Neuronal stem cell (in vitro differentiated cells): Measurements from ENCODE around the gene IFI27L2.

ENCODE experiments used
- DNase-seq: peaks from one replicate; pipeline ENCODE4 v3.0.0-alpha.2; 2013; ENCODE audit warnings: low spot score
- H2AFZ ChIP-seq: one replicate; pipeline ENCODE4 v1.6.1; 2013; ENCODE audit warnings: mild to moderate bottlenecking, low read length, inconsistent platforms
- H2AK5ac ChIP-seq: 2 replicates; pipeline ENCODE4 v1.6.1; 2013; ENCODE audit warnings: low read depth, mild to moderate bottlenecking, inconsistent platforms, low read length, moderate library complexity, mixed read lengths
- H2BK120ac ChIP-seq: 2 replicates; pipeline ENCODE4 v1.6.1; 2013; ENCODE audit warnings: low read depth, mild to moderate bottlenecking, inconsistent platforms, low read length, moderate library complexity, mixed read lengths
- H2BK12ac ChIP-seq: one replicate; pipeline ENCODE4 v1.6.1; 2013; ENCODE audit warnings: low read length, inconsistent platforms
- H2BK15ac ChIP-seq: 2 replicates; pipeline ENCODE4 v1.6.1; 2013; ENCODE audit warnings: mild to moderate bottlenecking, low read length, inconsistent platforms, mixed read lengths
- H2BK5ac ChIP-seq: one replicate; pipeline ENCODE4 v1.6.1; 2013; ENCODE audit warnings: inconsistent platforms, mild to moderate bottlenecking, low read length, moderate library complexity
- H3K14ac ChIP-seq: one replicate; pipeline ENCODE4 v1.6.1; 2013; ENCODE audit warnings: low read length, inconsistent platforms
- H3K18ac ChIP-seq: 2 replicates; pipeline ENCODE4 v1.6.1; 2013; ENCODE audit warnings: low read length, inconsistent platforms
- H3K23ac ChIP-seq: 2 replicates; pipeline ENCODE4 v1.6.1; 2013; ENCODE audit warnings: low read depth, mild to moderate bottlenecking, mixed read lengths, low read length, inconsistent platforms; ENCODE audit not compliant: poor library complexity
- H3K27ac ChIP-seq: replicated peaks from 3 replicates; pipeline ENCODE4 v1.5.1; 2013; ENCODE audit warnings: low read length, inconsistent platforms
- H3K27me3 ChIP-seq, 3 experiments: 2 replicates each; pipeline ENCODE4 v1.6.1; 2013; ENCODE audit warnings: low read length in 3 of 3, mild to moderate bottlenecking in 2 of 3, inconsistent platforms in 1 of 3, low read depth in 1 of 3, mixed read lengths in 1 of 3, moderate library complexity in 1 of 3; ENCODE audit not compliant: control insufficient read depth in 3 of 3, insufficient read depth in 3 of 3
- H3K36me3 ChIP-seq, 2 donors: replicated peaks in 1 of 2; 2 replicates each; pipeline ENCODE4 v1.6.1; 2013; ENCODE audit warnings: low read length in 2 of 2; ENCODE audit not compliant: control insufficient read depth in 2 of 2, insufficient read depth in 2 of 2
- H3K4ac ChIP-seq: 2 replicates; pipeline ENCODE4 v1.6.1; 2013; ENCODE audit warnings: inconsistent platforms, mild to moderate bottlenecking, low read length, moderate library complexity
- H3K4me1 ChIP-seq, 2 donors: 1 replicate in 1 of 2; 2 replicates in 1 of 2; pipeline ENCODE4 v1.6.1; 2013; ENCODE audit warnings: low read length in 2 of 2, low read depth in 1 of 2; ENCODE audit not compliant: control insufficient read depth in 2 of 2, insufficient read depth in 1 of 2
- H3K4me2 ChIP-seq: one replicate; pipeline ENCODE4 v1.6.1; 2013; ENCODE audit warnings: mild to moderate bottlenecking, low read length, inconsistent platforms; ENCODE audit not compliant: insufficient read depth, poor library complexity, severe bottlenecking
- H3K4me3 ChIP-seq, 2 donors: 2 replicates each; pipeline ENCODE4 v1.5.1; 2013; ENCODE audit warnings: low read length in 2 of 2, mild to moderate bottlenecking in 2 of 2, inconsistent platforms in 1 of 2, moderate library complexity in 1 of 2
- H3K79me1 ChIP-seq: one replicate; pipeline ENCODE4 v1.6.1; 2013; ENCODE audit warnings: low read depth, mild to moderate bottlenecking, inconsistent platforms, low read length, moderate library complexity
- H3K9ac ChIP-seq: one replicate; pipeline ENCODE4 v1.6.1; 2013; ENCODE audit warnings: mild to moderate bottlenecking, low read depth, low read length, inconsistent platforms; ENCODE audit not compliant: poor library complexity
- H3K9me3 ChIP-seq, 2 donors: replicated peaks in 1 of 2; 2 replicates each; pipeline versions ENCODE3 to v1.6.1; 2013; ENCODE audit warnings: low read length in 2 of 2, mild to moderate bottlenecking in 2 of 2, inconsistent platforms in 1 of 2, low read depth in 1 of 2, mixed read lengths in 1 of 2, moderate library complexity in 1 of 2; ENCODE audit not compliant: control insufficient read depth in 2 of 2, insufficient read depth in 1 of 2
- H4K8ac ChIP-seq: one replicate; pipeline ENCODE4 v1.6.1; 2013; ENCODE audit warnings: low read depth, mild to moderate bottlenecking, inconsistent platforms, low read length, moderate library complexity
- H4K91ac ChIP-seq: one replicate; pipeline ENCODE4 v1.6.1; 2013; ENCODE audit warnings: low read length, low read depth, mild to moderate bottlenecking, inconsistent platforms; ENCODE audit not compliant: poor library complexity
- WGBS, 2 donors: extraction: QIAGEN DNeasy Blood & Tissue Kit; methylation state at CpG; one replicate each; pipeline ENCODE4 v1.1.7; 2013; ENCODE audit warnings: missing lambda C conversion rate in 2 of 2, mixed read lengths in 1 of 2; ENCODE audit not compliant: insufficient read length in 2 of 2, insufficient replicate concordance in 1 of 2; ENCODE audit errors: extremely low coverage in 2 of 2; 5-methylcytosine and 5-hydroxymethylcytosine counted together

The IFI27L2 gene

DNA sequence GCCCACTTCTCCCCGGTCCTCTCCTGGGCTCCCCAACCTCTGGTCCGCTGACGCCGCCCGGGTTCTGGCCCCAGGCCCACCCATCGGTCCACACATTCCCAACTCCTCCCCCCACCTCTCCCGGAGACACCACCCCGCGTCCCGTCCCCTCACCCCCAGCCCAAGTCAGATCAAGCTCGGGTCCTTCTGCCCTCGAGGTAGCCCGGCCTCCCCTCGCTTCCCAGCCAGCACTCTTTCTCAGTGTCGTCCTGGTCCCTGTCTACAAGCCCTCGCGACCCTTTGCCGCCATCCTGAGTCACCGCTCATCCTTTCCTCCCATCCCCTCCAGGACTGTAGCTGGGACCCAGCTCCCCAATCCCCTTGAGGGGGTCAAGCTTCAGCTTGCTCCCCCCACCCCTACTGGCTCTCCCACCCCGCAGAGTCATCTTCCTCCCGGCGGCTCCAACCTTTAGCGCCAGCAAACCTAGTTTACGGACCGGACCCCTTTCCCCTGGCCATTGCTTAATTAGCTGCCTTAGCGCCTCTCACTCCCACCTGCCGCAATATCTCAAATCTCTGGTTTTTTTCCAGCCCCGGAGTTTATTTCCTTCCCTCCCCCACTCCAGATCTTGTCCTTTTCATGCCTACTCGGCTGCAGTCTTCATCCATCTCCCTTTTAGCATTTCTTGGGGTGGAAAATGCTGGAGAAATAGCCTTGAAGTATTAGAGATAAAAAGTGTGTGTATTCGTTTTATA is 45.8 kb upstream of the IFI27L2 start:
- Histone ChIP-seq H4K8ac (no peak overlapping the region), H2AFZ (peak overlapping the region; percentile 97), H2BK12ac (no peak overlapping the region), H3K27me3 (peaks cover 0 to 21% (median 0%) of the 10 kb centered on the region in 3 experiments), H3K14ac (no peak overlapping the region), H2AK5ac (peak overlapping the region; percentile 33), H3K27ac (no peak overlapping the region), H2BK120ac (no peak overlapping the region), H2BK15ac (peak overlapping the region; percentile 63), H3K23ac (no peak overlapping the region), H4K91ac (no peak overlapping the region), H3K79me1 (peaks cover 3% of the 10 kb centered on the region), H2BK5ac (peak overlapping the region; percentile 92), H3K4me1 (peaks cover 3 to 5% of the 10 kb centered on the region in 2 donors), H3K4me3 (peak overlapping the region; percentile 70 to 88), H3K4ac (no peak overlapping the region), H3K18ac (peak overlapping the region; percentile 98), H3K9me3 (no peaks in the 10 kb centered on the region), H3K9ac (peak overlapping the region; percentile 95), H3K4me2 (peak overlapping the region; percentile 81), H3K36me3 (no peaks in the 10 kb centered on the region)
- peak; percentile 46 for DNase-seq
- WGBS, 2 donors, result no CpG with 5 or more reads among the region's 30 CpGs

DNA sequence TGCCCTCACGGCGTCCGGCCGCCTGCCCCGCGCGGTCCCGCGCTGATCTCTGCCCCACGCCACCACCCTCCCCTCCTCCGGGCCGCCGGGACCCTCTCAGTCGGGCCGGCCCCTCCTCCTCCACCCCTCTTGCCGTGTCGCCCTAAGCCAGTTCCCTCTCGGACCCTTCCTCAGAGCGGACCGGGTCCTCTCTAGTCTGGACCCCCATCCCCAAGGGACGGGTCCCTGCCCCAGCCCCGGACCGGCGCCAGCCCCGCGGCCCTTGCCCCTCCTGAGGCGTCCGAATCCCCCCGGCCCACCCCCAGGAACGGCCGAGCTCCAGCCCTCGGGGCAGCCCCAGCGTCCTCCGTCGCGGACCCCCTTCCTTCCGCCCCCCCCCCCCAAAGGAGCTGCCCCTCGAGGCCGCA is 45.2 kb upstream of the IFI27L2 start:
- H3K23ac ChIP-seq, result peak overlapping the region; percentile 73
- H3K4ac ChIP-seq, result no peak overlapping the region
- H2BK5ac ChIP-seq, result peak overlapping the region; percentile 92
- H2BK120ac ChIP-seq, result peak overlapping the region; percentile 61
- no peak for DNase-seq
- H3K79me1 ChIP-seq, result peaks cover 3% of the 10 kb centered on the region
- no peaks in the 10 kb centered on the region for H3K9me3 ChIP-seq
- H3K18ac ChIP-seq, result peak overlapping the region; percentile 98
- H2AK5ac ChIP-seq, result no peak overlapping the region
- no peaks in the 10 kb centered on the region for H3K36me3 ChIP-seq
- H3K27ac ChIP-seq, result peak overlapping the region; percentile 83
- H3K4me1 ChIP-seq, result peaks cover 3 to 5% of the 10 kb centered on the region in 2 donors
- H3K9ac ChIP-seq, result peak overlapping the region; percentile 95
- no CpG with 5 or more reads among the region's 39 CpGs for WGBS, 2 donors
- no peak overlapping the region for H4K8ac ChIP-seq
- peak overlapping the region; percentile 97 for H2AFZ ChIP-seq
- peak overlapping the region; percentile 82 for H3K14ac ChIP-seq
- peak overlapping the region; percentile 70 to 88 for H3K4me3 ChIP-seq
- H2BK15ac ChIP-seq, result peak overlapping the region; percentile 65
- peaks cover 0 to 21% (median 0%) of the 10 kb centered on the region in 3 experiments for H3K27me3 ChIP-seq
- H4K91ac ChIP-seq, result no peak overlapping the region
- no peak overlapping the region for H2BK12ac ChIP-seq
- H3K4me2 ChIP-seq, result peak overlapping the region; percentile 81

DNA sequence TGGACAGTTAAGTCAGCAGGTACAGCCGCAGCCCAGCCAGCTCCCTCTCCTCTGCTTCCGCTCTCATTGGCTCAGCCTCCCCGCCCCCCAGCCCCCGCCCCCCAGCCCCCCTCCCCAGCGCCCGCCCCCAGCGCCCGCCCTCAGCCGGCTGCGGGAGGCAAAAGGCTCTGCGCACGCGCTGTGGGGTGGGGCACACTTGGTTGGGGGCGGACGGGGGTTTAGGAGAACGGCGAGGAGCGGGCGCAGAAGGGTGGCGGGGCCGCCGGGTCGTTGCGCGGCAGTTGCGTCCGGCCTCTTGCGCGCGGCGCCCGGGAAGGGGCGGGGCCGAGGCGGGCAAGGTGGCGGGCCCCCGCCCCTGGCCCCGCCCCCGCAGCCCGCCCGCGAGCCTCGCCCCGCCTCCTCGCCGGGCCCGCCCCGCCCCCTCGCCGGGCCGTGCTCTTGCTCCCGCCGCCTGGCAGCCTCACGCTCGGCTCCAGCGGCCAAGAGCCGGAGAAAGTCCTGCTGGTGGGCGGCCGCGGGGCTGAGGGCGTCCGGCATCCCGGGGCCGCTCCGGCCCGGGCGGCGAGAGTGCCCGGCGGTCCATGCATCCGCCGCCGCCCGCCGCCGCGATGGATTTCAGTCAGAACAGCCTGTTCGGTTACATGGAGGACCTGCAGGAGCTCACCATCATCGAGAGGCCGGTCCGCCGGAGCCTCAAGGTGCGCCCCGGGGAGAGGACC is 44.6 kb upstream of the IFI27L2 start, which contains the start of gene PPP4R4:
Gene PPP4R4, plus strand, starts transcription at position 438 of the 719 bp plus-strand sequence. Its CDS starts 144 bp downstream, at position 582.
- peaks cover 0 to 1% of the 10 kb centered on the region in 2 donors for H3K9me3 ChIP-seq
- H2BK15ac ChIP-seq, result peak within 1 kb of the TSS; percentile 65
- no peak within 1 kb of the TSS for H4K8ac ChIP-seq
- H3K79me1 ChIP-seq, result peaks cover 3% of the 10 kb centered on the region
- H3K4me1 ChIP-seq, result peaks cover 3 to 5% of the 10 kb centered on the region in 2 donors
- peaks cover 0 to 21% (median 0%) of the 10 kb centered on the region in 3 experiments for H3K27me3 ChIP-seq
- H3K23ac ChIP-seq, result peak within 1 kb of the TSS; percentile 73
- H3K27ac ChIP-seq, result peak within 1 kb of the TSS; percentile 83
- peak within 1 kb of the TSS; percentile 33 for H2AK5ac ChIP-seq
- H3K4ac ChIP-seq, result no peak within 1 kb of the TSS
- peak within 1 kb of the TSS; percentile 70 to 88 for H3K4me3 ChIP-seq
- no peak within 1 kb of the TSS for H4K91ac ChIP-seq
- DNase-seq, result peak; percentile 93
- H3K9ac ChIP-seq, result peak within 1 kb of the TSS; percentile 95
- peak within 1 kb of the TSS; percentile 61 for H2BK120ac ChIP-seq
- WGBS, 2 donors, result no CpG with 5 or more reads among the region's 84 CpGs
- peak within 1 kb of the TSS; percentile 100 for H2AFZ ChIP-seq
- H2BK12ac ChIP-seq, result no peak within 1 kb of the TSS
- H2BK5ac ChIP-seq, result peak within 1 kb of the TSS; percentile 92
- H3K36me3 ChIP-seq, result no peaks in the 10 kb centered on the region
- H3K4me2 ChIP-seq, result peak within 1 kb of the TSS; percentile 81
- H3K14ac ChIP-seq, result peak within 1 kb of the TSS; percentile 82
- H3K18ac ChIP-seq, result peak within 1 kb of the TSS; percentile 98

DNA sequence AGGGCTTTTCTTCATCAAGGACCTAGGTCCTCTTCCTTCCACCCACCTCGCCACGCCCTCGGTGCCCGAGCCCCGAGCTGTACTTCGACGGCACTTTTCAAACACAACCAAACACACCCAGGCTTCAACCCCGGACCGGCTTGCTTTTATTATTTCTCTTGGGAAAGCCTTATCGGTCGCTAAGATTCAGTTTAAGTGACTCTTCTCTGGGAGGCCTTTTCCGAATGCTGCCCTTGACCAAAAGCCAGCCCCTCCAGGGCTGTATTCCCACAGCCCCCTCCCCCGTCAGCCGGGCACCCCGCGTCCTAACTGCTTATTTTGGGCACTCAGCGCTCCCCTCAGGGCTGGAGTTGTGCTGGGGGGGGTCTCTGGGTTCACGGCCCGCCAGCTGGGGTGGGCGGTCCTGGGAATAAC is 44.1 kb upstream of the IFI27L2 start:
- H3K4me3 ChIP-seq, result peak overlapping the region; percentile 62 to 87
- no peak overlapping the region for H3K4ac ChIP-seq
- H3K79me1 ChIP-seq, result peaks cover 3% of the 10 kb centered on the region
- H3K4me2 ChIP-seq, result peak overlapping the region; percentile 63
- H2AK5ac ChIP-seq, result no peak overlapping the region
- no peak overlapping the region for H4K8ac ChIP-seq
- no peak overlapping the region for H3K14ac ChIP-seq
- H2BK120ac ChIP-seq, result no peak overlapping the region
- H3K27me3 ChIP-seq, result peaks cover 0 to 21% (median 0%) of the 10 kb centered on the region in 3 experiments
- WGBS, 2 donors, result no CpG with 5 or more reads among the region's 20 CpGs
- H3K23ac ChIP-seq, result no peak overlapping the region
- no peak overlapping the region for H4K91ac ChIP-seq
- H3K9ac ChIP-seq, result no peak overlapping the region
- peaks cover 3 to 5% of the 10 kb centered on the region in 2 donors for H3K4me1 ChIP-seq
- H3K18ac ChIP-seq, result peak overlapping the region; percentile 95
- H2BK12ac ChIP-seq, result no peak overlapping the region
- H2BK5ac ChIP-seq, result no peak overlapping the region
- peaks cover 0 to 5% of the 10 kb centered on the region in 2 donors for H3K9me3 ChIP-seq
- H2BK15ac ChIP-seq, result peak overlapping the region; percentile 7
- H3K36me3 ChIP-seq, result no peaks in the 10 kb centered on the region
- no peak for DNase-seq
- peak overlapping the region; percentile 100 for H2AFZ ChIP-seq
- H3K27ac ChIP-seq, result peak overlapping the region; percentile 78
